Neutrophil (primary cell): Measurements from ENCODE around the gene MAEA.

Source experiments
- H3K27ac ChIP-seq: fragments of 200-600 bp; sonication (generic); 2 replicates; pipeline ENCODE4 v1.5.1; 2016; ENCODE audit warnings: mild to moderate bottlenecking, moderate library complexity
- H3K27me3 ChIP-seq: fragments of 200-600 bp; sonication (generic); 2 replicates; pipeline ENCODE4 v1.6.0; 2016; ENCODE audit warnings: mild to moderate bottlenecking
- H3K36me3 ChIP-seq: fragments of 200-600 bp; sonication (generic); 2 replicates; pipeline ENCODE4 v1.5.1; 2017
- H3K4me1 ChIP-seq, 2 experiments: fragments of 200-600 bp in 1 of 2; sonication (generic) in 1 of 2; 1 replicate in 1 of 2; 2 replicates in 1 of 2; pipeline versions ENCODE4 v1.5.1 to v1.6.1; 2013 to 2016; ENCODE audit warnings: low read depth in 1 of 2, low read length in 1 of 2, mild to moderate bottlenecking in 1 of 2, moderate library complexity in 1 of 2; ENCODE audit not compliant: control insufficient read depth in 1 of 2, insufficient read depth in 1 of 2
- H3K4me3 ChIP-seq, 2 experiments: fragments of 200-600 bp in 1 of 2; sonication (generic) in 1 of 2; 1 replicate in 1 of 2; 2 replicates in 1 of 2; pipeline ENCODE4 v1.5.1; 2013 to 2016; ENCODE audit warnings: low read depth in 1 of 2, low read length in 1 of 2, mild to moderate bottlenecking in 1 of 2, moderate library complexity in 1 of 2
- H3K9me3 ChIP-seq: fragments of 200-600 bp; sonication (generic); 2 replicates; pipeline ENCODE4 v1.5.1; 2016
- TF ChIP-seq, protein P1 (sequence below): fragments of 200-600 bp; sonication (generic); IDR thresholded peaks from 2 replicates; pipeline ENCODE4 v1.5.1; 2016; ENCODE audit warnings: antibody characterized with exemption

MAEA gene

DNA sequence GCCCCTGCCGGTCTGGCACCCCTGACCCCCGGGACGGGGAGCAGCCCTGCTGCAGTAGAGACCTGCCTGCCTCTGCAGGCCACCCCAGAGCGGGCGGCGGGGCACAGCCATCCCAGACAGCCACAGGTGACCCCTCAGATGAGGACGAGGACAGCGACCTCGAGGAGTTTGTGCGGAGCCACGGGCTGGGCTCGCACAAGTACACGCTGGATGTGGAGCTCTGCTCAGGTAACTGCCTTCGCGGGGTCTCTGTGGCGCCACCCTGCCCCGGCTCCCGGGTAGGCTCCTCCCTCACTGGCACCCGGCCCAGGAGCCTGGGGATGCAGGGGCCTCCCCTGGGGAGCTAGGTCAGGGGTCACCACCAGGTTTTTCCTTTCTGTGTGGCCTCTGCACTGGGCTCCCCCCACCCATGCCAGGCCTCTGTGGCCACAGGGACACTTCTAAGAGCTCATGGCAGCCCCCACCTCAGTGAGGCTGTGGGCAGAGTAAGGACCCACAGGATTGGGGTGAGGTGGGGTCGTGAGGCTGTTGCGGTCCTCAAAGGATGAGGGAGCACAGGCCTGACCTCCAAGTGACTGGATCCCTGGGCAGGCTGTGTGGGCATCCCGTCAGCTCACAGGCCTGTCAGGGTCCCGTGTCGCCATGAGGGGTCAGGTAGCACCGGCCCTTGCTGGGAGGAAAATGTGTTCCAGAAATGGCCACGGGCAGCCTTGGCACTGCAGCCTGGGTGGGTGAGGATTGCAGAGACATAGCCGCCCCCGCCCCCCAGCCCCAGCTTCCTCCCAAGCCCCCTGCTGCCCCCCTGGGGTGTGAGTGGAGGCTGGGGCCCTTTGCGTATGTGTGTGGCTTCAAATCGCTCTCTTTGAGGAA lies 63.7 kb downstream of the MAEA start:
- Histone ChIP-seq H3K36me3 (peaks cover 79% of the 10 kb centered on the region), H3K4me3 (no peak overlapping the region), H3K4me1 (peaks cover 5 to 12% of the 10 kb centered on the region in 2 experiments)

DNA sequence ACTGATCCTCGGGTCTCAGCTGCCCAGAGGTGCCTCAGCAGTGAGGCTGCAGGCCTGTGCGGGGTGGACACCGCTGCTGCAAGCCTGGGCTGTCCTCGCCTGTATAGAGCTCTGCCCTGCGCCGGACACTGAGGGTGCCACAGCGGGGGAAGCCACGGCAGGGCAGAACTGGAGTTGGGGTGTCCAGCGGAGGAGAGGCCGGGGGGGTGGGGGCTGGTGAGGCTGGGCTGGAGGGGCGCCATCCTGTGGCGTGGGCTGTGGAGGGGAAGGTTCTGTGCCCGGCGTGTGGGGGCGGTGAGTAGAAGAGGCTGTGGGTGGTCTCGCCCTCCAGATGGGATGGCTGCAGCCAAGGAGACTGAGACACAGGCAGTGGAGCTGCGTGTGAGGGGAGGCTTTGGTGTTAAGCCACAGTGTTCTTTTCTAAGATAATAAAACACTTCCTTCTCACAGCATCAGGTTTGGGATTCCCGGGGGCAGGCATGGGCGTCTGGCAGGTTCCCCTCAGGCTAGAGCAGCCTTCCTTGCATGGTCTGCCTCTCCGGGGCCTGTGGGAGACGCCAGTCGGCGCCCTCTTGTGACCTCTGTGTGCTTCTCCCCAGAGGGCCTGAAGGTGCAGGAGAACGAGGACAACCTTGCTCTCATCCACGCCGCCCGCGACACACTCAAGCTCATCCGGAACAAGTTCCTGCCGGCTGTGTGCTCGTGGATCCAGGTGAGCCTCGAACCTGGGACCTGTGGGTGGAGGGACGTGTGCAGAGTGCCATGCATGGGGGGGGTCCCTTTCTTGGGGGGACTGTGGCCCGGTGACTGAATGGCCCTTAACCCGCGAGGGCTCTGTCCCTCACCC lies 64.7 kb downstream of the MAEA start:
- Histone ChIP-seq H3K27ac (no peak overlapping the region), H3K4me1 (peaks cover 4 to 5% of the 10 kb centered on the region in 2 experiments), H3K4me3 (no peak overlapping the region), H3K9me3 (no peaks in the 10 kb centered on the region), H3K36me3 (peaks cover 86% of the 10 kb centered on the region), H3K27me3 (no peaks in the 10 kb centered on the region)
- TF ChIP-seq, protein P1, sequence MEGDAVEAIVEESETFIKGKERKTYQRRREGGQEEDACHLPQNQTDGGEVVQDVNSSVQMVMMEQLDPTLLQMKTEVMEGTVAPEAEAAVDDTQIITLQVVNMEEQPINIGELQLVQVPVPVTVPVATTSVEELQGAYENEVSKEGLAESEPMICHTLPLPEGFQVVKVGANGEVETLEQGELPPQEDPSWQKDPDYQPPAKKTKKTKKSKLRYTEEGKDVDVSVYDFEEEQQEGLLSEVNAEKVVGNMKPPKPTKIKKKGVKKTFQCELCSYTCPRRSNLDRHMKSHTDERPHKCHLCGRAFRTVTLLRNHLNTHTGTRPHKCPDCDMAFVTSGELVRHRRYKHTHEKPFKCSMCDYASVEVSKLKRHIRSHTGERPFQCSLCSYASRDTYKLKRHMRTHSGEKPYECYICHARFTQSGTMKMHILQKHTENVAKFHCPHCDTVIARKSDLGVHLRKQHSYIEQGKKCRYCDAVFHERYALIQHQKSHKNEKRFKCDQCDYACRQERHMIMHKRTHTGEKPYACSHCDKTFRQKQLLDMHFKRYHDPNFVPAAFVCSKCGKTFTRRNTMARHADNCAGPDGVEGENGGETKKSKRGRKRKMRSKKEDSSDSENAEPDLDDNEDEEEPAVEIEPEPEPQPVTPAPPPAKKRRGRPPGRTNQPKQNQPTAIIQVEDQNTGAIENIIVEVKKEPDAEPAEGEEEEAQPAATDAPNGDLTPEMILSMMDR: no peak

More for the DNA sequence above, 63.7 kb downstream of the MAEA start:
- TF ChIP-seq, protein P1: no peak
- H3K27me3 ChIP-seq: no peaks in the 10 kb centered on the region
- H3K27ac ChIP-seq: no peak overlapping the region
- no peaks in the 10 kb centered on the region for H3K9me3 ChIP-seq

DNA sequence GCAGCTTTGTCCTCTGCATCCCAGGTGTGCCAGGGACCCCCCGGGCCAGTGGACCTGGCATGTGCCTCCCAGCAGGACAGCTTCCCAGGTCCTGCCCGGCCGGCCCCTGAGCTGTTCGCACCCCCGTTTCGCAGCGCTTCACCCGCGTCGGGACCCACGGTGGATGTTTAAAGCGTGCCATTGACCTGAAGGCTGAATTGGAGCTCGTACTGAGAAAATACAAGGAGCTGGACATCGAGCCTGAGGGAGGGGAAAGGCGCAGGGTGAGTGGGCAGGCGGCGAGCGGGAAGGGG lies 65.2 kb downstream of the MAEA start:
- H3K9me3 ChIP-seq: no peaks in the 10 kb centered on the region
- no peak overlapping the region for H3K4me3 ChIP-seq
- no peak overlapping the region for H3K27ac ChIP-seq
- TF ChIP-seq, protein P1: no peak
- peaks cover 86% of the 10 kb centered on the region for H3K36me3 ChIP-seq
- H3K4me1 ChIP-seq: peaks cover 4 to 5% of the 10 kb centered on the region in 2 experiments
- H3K27me3 ChIP-seq: no peaks in the 10 kb centered on the region

DNA sequence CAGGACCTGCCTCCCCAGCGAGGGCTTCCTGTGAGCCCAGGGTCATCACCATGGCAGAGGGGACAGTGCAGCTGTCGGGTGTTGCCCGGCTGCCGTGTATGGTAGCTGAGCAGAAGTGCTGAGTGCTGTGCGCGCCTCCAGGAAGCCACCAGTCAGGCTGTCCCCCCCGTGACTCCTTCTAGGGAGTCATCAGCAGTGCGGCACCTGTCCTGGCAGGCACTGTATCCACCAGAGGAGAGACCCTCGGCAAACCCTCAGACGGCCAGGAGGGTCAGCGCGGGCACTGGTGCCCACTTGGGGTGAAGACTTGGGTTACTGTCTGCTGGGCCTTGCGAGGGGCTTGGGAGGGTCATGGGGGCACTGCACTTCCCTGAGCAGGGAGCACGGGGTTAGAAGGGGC lies 65.7 kb downstream of the MAEA start:
- peaks cover 4 to 5% of the 10 kb centered on the region in 2 experiments for H3K4me1 ChIP-seq
- H3K36me3 ChIP-seq: peaks cover 86% of the 10 kb centered on the region
- no peak overlapping the region for H3K27ac ChIP-seq
- no peaks in the 10 kb centered on the region for H3K9me3 ChIP-seq
- no peak overlapping the region for H3K4me3 ChIP-seq
- no peaks in the 10 kb centered on the region for H3K27me3 ChIP-seq
- TF ChIP-seq, protein P1: no peak

DNA sequence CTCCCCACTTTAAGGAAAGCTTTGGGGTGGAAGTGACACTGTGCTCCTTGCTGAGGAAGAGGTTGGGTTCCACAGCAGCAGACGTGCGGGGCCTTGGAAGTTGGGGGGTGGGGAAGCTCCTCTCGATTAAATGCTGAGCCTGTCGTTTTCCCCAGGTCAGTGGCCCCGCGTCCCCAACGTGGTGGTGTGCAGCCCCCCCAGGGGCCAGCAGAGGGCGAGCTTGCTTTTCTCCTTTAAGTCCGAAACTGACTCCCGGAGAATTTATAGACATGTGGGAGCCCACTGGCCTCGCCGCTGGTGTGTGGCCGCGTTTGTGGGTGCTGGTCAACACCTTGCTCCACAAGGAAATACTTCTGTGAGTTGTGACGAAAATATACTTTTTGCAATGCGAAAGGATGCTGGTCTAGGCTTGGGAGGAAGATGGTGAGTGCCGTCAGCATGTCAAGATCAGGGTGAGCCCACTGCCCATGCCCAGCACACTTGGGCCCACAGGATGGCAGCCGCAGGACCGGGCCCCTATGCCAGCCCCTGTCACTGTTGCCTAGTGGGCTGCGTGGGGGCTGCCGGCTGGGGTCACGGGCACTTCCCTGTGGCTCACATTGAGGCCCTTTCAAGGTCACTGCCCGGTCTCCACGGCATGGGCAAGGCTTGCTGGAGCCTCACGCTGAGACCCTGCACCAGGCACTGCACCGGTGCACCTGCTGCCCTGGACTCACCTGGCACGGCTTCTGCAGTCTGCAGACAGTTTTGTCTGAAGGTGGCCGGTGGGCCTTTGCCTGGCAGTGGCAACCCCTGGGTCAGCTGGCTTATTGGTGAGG lies 66.7 kb downstream of the MAEA start:
- Histone ChIP-seq H3K27me3 (no peaks in the 10 kb centered on the region), H3K4me1 (peaks cover 4 to 5% of the 10 kb centered on the region in 2 experiments), H3K36me3 (peaks cover 94% of the 10 kb centered on the region), H3K27ac (no peak overlapping the region), H3K9me3 (no peaks in the 10 kb centered on the region), H3K4me3 (no peak overlapping the region)
- TF ChIP-seq, protein P1: peak; percentile 50
